ENCODE measurements around the gene GRIK3. TPM values are rescaled to one million over a fixed set of nuclear protein-coding genes. Genes with fewer than 3 reads are reported as not detected.
A peak's percentile ranks its signal among the peaks of the same experiment; 100 is the strongest.

Gene GRIK3
- total and polyA plus RNA-seq, 2 of the 8 experiments (the other 6 are each of a cell fraction or from before 2014, with no cell fraction given): 2.1 to 3.4 TPM

GRCh38 chr1:36984675-36985074 lies 49.6 kb downstream of the GRIK3 start:
- no peak overlapping the region for H3K23ac ChIP-seq (ENCODE audit: insufficient read length)
- no peaks in the 10 kb centered on the region for H3K27me3 ChIP-seq (replicated peaks in 1 of 4; ENCODE audit: control insufficient read depth in 3 of 4, extremely low read depth in 1 of 4, insufficient read depth in 3 of 4, low read length in 3 of 4)
- no peak overlapping the region for H3K18ac ChIP-seq (ENCODE audit: extremely low read depth, low read length)
- no peak overlapping the region for H4K91ac ChIP-seq (replicated peaks; ENCODE audit: insufficient read length, low read length)
- no peak overlapping the region for H4K5ac ChIP-seq (ENCODE audit: insufficient read length, low read depth, low read length)
- no peak overlapping the region for H2BK15ac ChIP-seq (ENCODE audit: low read length)
- no peak overlapping the region for H2BK20ac ChIP-seq (ENCODE audit: low read length)
- no peak overlapping the region for H3K4me3 ChIP-seq (ENCODE audit: extremely low read depth in 1 of 4, insufficient read depth in 2 of 4, low read depth in 3 of 4, low read length in 4 of 4)
- no peak overlapping the region for H2AK5ac ChIP-seq (ENCODE audit: low read depth, low read length)
- ChIA-PET CTCF (ENCODE audit: partially characterized antibody) (interaction anchor here (0.6 to 1.6 kb wide), 4 partner anchors 25 to 541 kb away, joined by 3 to 4 read pairs (median 3); no protein-coding TSS in a partner anchor), POLR2A (ENCODE audit: partially characterized antibody) (no interaction called here)
- H3K4me1 ChIP-seq (replicated peaks in 1 of 4; ENCODE audit: control insufficient read depth in 3 of 4, insufficient read depth in 4 of 4, low read length in 3 of 4): peaks cover 0 to 10% (median 5%) of the 10 kb centered on the region in 4 experiments; a peak in 3 of 7 replicates
- no peak overlapping the region for H3K14ac ChIP-seq (ENCODE audit: insufficient read length)
- DNase-seq (ENCODE audit: low read depth in 1 of 2, low spot score in 2 of 2) (no peak), FAIRE-seq (no peak)
- WGBS, 2 experiments (ENCODE audit: extremely low coverage in 1 of 2, insufficient coverage in 1 of 2, insufficient read length in 1 of 2, insufficient replicate concordance in 2 of 2, low coverage in 1 of 2, low lambda C conversion rate in 2 of 2, missing lambda C conversion rate in 1 of 2): 76% methylated on average over 9 of the region's 9 CpGs; no CpG with 5 or more reads in 1 of the 2 experiments
- H4K8ac ChIP-seq (ENCODE audit: extremely low read depth, insufficient read depth, low read length): peak overlapping the region; percentile 31; the same call in 1 of the 2 replicates
- no peak overlapping the region for H2BK5ac ChIP-seq (ENCODE audit: low read depth, low read length)
- H2BK120ac ChIP-seq (replicated peaks; ENCODE audit: low read depth, low read length): no peak overlapping the region
- H3K36me3 ChIP-seq (ENCODE audit: control insufficient read depth in 2 of 4, insufficient read depth in 4 of 4, low read length in 3 of 4): no peaks in the 10 kb centered on the region
- H3K4me2 ChIP-seq (ENCODE audit: insufficient read depth in 1 of 2, low read depth in 2 of 2, low read length in 2 of 2): no peak overlapping the region
- H3K27ac ChIP-seq (ENCODE audit: low read depth, low read length): no peak overlapping the region
- H2BK12ac ChIP-seq (ENCODE audit: low read depth, low read length): no peak overlapping the region
- no peak overlapping the region for H3K56ac ChIP-seq (replicated peaks; ENCODE audit: insufficient read length, low read depth, low read length)
- no peak overlapping the region for H2AFZ ChIP-seq (ENCODE audit: low read length)
- TF ChIP-seq TAF7 (optimal IDR thresholded peaks at IDR 0.05; ENCODE audit: borderline replicate concordance, low read depth, low read length) (no peak), RAD21 (IDR thresholded peaks at IDR 0.05 in 1 of 2, conservative IDR thresholded peaks at IDR 0.05 in 1 of 2; ENCODE audit: low read depth in 2 of 2, low read length in 2 of 2) (no peak), CREB1 (IDR thresholded peaks at IDR 0.05) (no peak), ATF2 (IDR thresholded peaks at IDR 0.05; ENCODE audit: low read length) (no peak), ZNF274 (IDR thresholded peaks at IDR 0.05; ENCODE audit: borderline replicate concordance, extremely low read depth, low read length) (no peak), SIX5 (IDR thresholded peaks at IDR 0.05; ENCODE audit: low read depth, low read length) (no peak), NRF1 (IDR thresholded peaks at IDR 0.05; ENCODE audit: low read depth, low read length) (no peak), YY1 (IDR thresholded peaks at IDR 0.05; ENCODE audit: low read depth, low read length) (no peak)
- no peak overlapping the region for H3K9ac ChIP-seq (replicated peaks in 1 of 4; ENCODE audit: extremely low read depth in 1 of 4, low read depth in 3 of 4, low read length in 3 of 4)
- H3K4ac ChIP-seq (replicated peaks; ENCODE audit: insufficient read length, low read depth, low read length): no peak overlapping the region
- no peaks in the 10 kb centered on the region for H3K79me2 ChIP-seq (ENCODE audit: control insufficient read depth in 1 of 2, insufficient read depth in 2 of 2, low read length in 2 of 2)
- peaks cover 0 to 5% of the 10 kb centered on the region in 2 experiments for H4K20me1 ChIP-seq (replicated peaks in 1 of 2; ENCODE audit: control insufficient read depth in 1 of 2, insufficient read depth in 2 of 2, low read length in 2 of 2)
- no peaks in the 10 kb centered on the region for H3K9me3 ChIP-seq (ENCODE audit: insufficient read depth in 2 of 2, low read depth in 1 of 2, low read length in 1 of 2)
- H3K79me1 ChIP-seq (ENCODE audit: low read depth, low read length): no peaks in the 10 kb centered on the region
- peaks cover 7% of the 10 kb centered on the region; the same call in 1 of the 2 replicates for H3K23me2 ChIP-seq (ENCODE audit: low read depth, low read length)
